Measurements from ENCODE around the gene ADCY5. TPM values are rescaled to one million over a fixed set of nuclear protein-coding genes. Genes with fewer than 3 reads are reported as not detected.
A peak's percentile ranks its signal among the peaks of the same experiment; 100 is the strongest.

Gene ADCY5
- polyA plus RNA-seq, 2 of the 4 experiments (the other 2 are of a cell fraction) = 0.57 to 0.68 TPM

DNA sequence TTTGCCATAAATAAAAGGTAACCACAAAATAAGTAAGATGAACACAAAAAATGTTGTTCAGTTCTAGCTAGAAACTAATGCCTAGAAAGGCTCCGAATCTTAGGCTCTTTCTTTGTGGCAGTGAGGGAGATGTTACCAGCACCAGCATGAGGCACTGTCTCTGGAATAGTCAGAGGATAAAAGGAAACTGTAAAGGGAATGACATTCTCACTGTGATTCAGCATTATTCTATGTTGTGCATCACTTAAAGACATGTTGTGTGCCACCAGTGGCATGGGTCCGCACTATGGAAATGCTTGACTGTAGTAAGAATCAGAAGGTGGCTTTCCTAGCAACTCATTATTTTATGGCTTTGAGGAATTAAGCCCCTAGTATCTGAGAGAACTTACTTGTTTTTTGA is 176.3 kb downstream of the ADCY5 start:
- ChIA-PET CTCF (interaction anchor here (0.8 to 1.3 kb wide), 2 partner anchors 8 to 14 kb away, joined by 3 read pairs; no protein-coding TSS in a partner anchor), POLR2A (no interaction called here)
- Histone ChIP-seq H3K27ac (peak overlapping the region in 1 of 2 experiments; percentile 58; a peak in 3 of 6 replicates), H3K4me3 (no peak overlapping the region), H3K9me3 (no peaks in the 10 kb centered on the region), H3K4me1 (peaks cover 23% of the 10 kb centered on the region), H3K4me2 (no peak overlapping the region)
- DNase-seq (ENCODE audit: low read depth in 1 of 2, low spot score in 1 of 2) = peak in 1 of 2 experiments; percentile 69
- 93% methylated on average over 2 of the region's 2 CpGs for WGBS (ENCODE audit: missing lambda C conversion rate)
- ATAC-seq = peak; percentile 54 to 80; a peak in 3 of 6 replicates
- TF ChIP-seq, protein P1, sequence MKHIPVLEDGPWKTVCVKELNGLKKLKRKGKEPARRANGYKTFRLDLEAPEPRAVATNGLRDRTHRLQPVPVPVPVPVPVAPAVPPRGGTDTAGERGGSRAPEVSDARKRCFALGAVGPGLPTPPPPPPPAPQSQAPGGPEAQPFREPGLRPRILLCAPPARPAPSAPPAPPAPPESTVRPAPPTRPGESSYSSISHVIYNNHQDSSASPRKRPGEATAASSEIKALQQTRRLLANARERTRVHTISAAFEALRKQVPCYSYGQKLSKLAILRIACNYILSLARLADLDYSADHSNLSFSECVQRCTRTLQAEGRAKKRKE (CRISPR knock-in tag; IDR thresholded peaks at IDR 0.05; ENCODE audit: low read depth) = peak; percentile 23; the same call in 1 of the 2 replicates
- TF ChIP-seq MYC (IDR thresholded peaks at IDR 0.05; ENCODE audit: borderline replicate concordance, low read length) = no peak
- no peak for TF ChIP-seq CEBPB (IDR thresholded peaks at IDR 0.05)
- TF ChIP-seq NFE2L2 (conservative IDR thresholded peaks at IDR 0.05; ENCODE audit: low read length) = peak; percentile 59
- peak; percentile 71 for TF ChIP-seq MAFK (IDR thresholded peaks at IDR 0.05; ENCODE audit: partially characterized antibody)
- FAIRE-seq = no peak

DNA sequence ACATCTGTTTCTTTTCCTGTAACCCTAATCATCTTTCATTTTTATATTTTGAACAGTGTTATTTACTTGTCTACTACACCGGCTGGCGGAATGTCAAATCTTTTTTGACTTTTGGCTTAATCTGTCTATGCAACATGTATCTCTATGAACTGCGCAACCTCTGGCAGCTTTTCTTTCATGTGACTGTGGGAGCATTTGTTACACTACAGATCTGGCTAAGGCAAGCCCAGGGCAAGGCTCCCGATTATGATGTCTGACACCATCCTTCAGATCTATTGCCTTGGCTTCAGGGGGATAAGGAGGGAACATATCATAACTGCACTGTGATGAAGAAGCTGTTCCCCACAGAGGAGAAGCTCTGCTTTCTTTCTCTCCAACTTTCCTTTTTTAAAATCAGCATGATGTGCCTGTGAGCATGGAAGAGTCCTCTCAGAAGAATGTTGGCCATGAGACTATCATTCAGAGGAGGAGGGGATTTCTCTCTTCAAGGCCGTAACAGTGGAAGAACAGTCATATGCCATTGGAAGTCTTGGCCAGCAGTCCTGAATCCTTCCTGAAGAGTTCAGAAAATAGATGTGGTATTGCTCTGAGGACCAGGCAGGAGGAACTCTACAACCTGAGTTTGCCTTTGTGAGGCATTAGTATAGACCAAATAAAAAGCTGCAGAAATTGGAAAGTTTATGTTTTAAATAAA is 177.3 kb downstream of the ADCY5 start:
- WGBS (ENCODE audit: missing lambda C conversion rate) = 71% methylated on average over 5 of the region's 5 CpGs
- H3K9me3 ChIP-seq = no peaks in the 10 kb centered on the region
- DNase-seq (ENCODE audit: low read depth in 1 of 2, low spot score in 1 of 2) (no peak), FAIRE-seq (no peak), ATAC-seq (no peak)
- peaks cover 23% of the 10 kb centered on the region for H3K4me1 ChIP-seq
- POLR2A ChIA-PET = no interaction called here
- no peak overlapping the region for H3K4me2 ChIP-seq
- TF ChIP-seq TFCP2L1 (CRISPR knock-in tag; IDR thresholded peaks at IDR 0.05) = no peak
- TF ChIP-seq FOXS1 (CRISPR knock-in tag; IDR thresholded peaks at IDR 0.05) = no peak
- TF ChIP-seq KDM5A (IDR thresholded peaks at IDR 0.05) = no peak
- H3K4me3 ChIP-seq = no peak overlapping the region
- H3K27ac ChIP-seq = peak overlapping the region in 1 of 2 experiments; percentile 48; a peak in 2 of 6 replicates
- CTCF ChIA-PET = interaction anchor here (0.8 to 1.3 kb wide), 2 partner anchors 9 to 15 kb away, joined by 3 read pairs; no protein-coding TSS in a partner anchor

DNA sequence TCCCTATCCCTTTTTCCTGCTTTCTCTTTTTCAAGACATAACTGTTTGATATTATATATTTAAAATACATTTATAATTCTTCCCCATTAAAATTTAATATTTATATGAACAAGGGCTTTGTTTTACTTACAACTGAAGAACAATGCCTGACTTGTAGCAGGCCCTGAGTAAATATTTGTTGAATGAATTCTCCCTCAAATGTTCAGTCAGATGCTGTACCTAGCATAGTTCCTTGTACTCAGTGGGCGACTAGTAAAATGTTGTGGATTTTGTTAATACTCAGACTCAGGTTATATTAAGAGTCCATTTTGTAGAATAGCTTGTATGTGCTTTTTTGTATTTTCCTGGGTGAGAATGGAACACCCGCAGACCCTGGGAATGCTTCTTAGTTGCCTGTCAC is 178.1 kb downstream of the ADCY5 start:
- CTCF ChIA-PET = no interaction called here
- POLR2A ChIA-PET = no interaction called here
- H3K9me3 ChIP-seq = no peaks in the 10 kb centered on the region
- WGBS (ENCODE audit: missing lambda C conversion rate) = 63% methylated on average over 2 of the region's 2 CpGs
- no peak for TF ChIP-seq ZNF302 (CRISPR knock-in tag; IDR thresholded peaks at IDR 0.05)
- no peak for TF ChIP-seq MYC (IDR thresholded peaks at IDR 0.05; ENCODE audit: borderline replicate concordance, low read length)
- no peak for TF ChIP-seq MAFK (IDR thresholded peaks at IDR 0.05; ENCODE audit: partially characterized antibody)
- no peak for TF ChIP-seq CHD2 (IDR thresholded peaks at IDR 0.05; ENCODE audit: low read length, partially characterized antibody)
- TF ChIP-seq, protein P1 (CRISPR knock-in tag; IDR thresholded peaks at IDR 0.05; ENCODE audit: low read depth) = no peak
- no peak for TF ChIP-seq RCOR1 (IDR thresholded peaks at IDR 0.05; ENCODE audit: low read depth, low read length)
- no peak overlapping the region for H3K4me3 ChIP-seq
- no peak overlapping the region; a peak in 1 of 6 replicates for H3K27ac ChIP-seq
- DNase-seq (ENCODE audit: low read depth in 1 of 2, low spot score in 1 of 2) = no peak
- no peak for FAIRE-seq
- H3K4me1 ChIP-seq = peaks cover 23% of the 10 kb centered on the region
- ATAC-seq = no peak
- H3K4me2 ChIP-seq = peak overlapping the region; percentile 2; the same call in 1 of the 3 replicates

DNA sequence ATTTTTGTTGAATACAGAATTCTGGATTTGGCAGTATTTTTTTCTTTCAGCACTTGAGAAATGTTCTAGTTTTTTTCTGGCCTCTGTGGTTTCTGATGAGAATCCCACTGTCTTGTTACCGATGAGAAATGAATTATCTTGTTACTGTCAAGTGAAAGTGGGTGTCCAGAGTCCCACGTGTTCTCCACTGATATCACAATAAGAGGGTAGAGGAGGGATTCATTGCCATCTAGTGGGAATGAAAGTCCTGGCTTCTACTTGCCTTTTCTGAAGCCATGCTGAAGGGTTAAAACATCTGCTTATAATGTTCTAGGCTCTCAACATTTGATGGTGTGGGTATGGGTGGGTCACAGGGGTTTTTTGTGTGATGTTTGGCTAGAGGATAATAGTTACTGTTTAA is 181.1 kb downstream of the ADCY5 start:
- WGBS (ENCODE audit: missing lambda C conversion rate) = 77% methylated on average over 2 of the region's 2 CpGs
- Histone ChIP-seq H3K4me2 (no peak overlapping the region), H3K9me3 (no peaks in the 10 kb centered on the region), H3K27ac (no peak overlapping the region), H3K4me1 (peaks cover 15% of the 10 kb centered on the region; the same call in 2 of the 3 replicates), H3K4me3 (no peak overlapping the region)
- no peak for ATAC-seq
- ChIA-PET CTCF (interaction anchor here (1.2 kb wide), 1 partner anchor 18 kb away, joined by 3 read pairs; no protein-coding TSS in a partner anchor), POLR2A (no interaction called here)
- TF ChIP-seq KDM5A (IDR thresholded peaks at IDR 0.05) (no peak), CHD2 (IDR thresholded peaks at IDR 0.05; ENCODE audit: low read length, partially characterized antibody) (no peak), RAD21 (conservative IDR thresholded peaks at IDR 0.05 in 1 of 2, IDR thresholded peaks at IDR 0.05 in 1 of 2) (0 out of 5 replicates have a peak, but pooled peaks of 1 of the 2 experiments have one; percentile 16), EHF (CRISPR knock-in tag; IDR thresholded peaks at IDR 0.05) (no peak)
- FAIRE-seq = no peak
- DNase-seq (ENCODE audit: low read depth in 1 of 2, low spot score in 1 of 2) = no peak

All from A549 (cell line).